Measurements from ENCODE around the gene BDP1. TPM values are rescaled to one million over a fixed set of nuclear protein-coding genes. Genes with fewer than 3 reads are reported as not detected.
A peak's percentile ranks its signal among the peaks of the same experiment; 100 is the strongest.
"Not testable (repeated sequence)": the region's sequence is repeated elsewhere in the genome, so short reads cannot be mapped to it uniquely, and the experiment has no call there.

BDP1 gene
- total and polyA plus RNA-seq, 12 donors, result 5.3 to 19.8 (median 17.1) TPM

DNA sequence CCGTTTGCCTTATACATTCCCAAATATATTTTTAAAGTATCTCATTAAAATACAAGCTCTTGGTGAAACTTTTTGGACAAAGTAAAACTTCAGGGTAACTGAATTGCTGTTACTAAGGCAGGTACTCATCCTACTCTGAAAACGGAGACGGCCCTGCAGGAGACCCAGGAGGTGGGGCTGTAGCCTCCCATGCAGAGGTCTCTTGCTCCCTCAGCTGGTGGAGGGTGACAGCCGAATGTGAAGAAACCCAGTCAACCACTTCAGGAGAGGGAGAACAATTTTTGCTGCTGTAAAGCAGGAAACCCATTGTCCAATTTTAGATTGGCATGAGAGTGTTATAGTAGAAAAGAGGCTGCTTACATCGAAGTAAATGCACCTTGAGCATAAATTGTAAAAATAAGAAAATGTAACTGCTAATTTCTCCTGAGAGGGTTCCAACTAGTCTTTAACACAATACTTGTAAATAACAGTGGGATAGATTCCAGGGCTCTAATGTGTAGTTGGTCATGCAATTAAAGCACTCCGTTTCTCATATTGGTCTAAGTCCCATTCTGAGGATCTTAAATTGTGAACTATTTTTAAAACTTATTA lies 8.1 kb upstream of the BDP1 start:
- intact Hi-C loops (cut with DNase I); H3K4me3 ChIP-seq; H3K36me3 ChIP-seq; H3K27ac ChIP-seq; H3K9me3 ChIP-seq; H3K4me1 ChIP-seq: not testable (repeated sequence)
- 2 to 3% methylated on average over 5 of the region's 6 CpGs for WGBS, 2 donors
- H3K27me3 ChIP-seq, result peaks cover 0 to 78% (median 44%) of the 10 kb centered on the region in 7 donors
- peak; percentile 21 for DNase-seq
- TF ChIP-seq CTCF (IDR thresholded peaks at IDR 0.05), result peak in 8 of 9 donors; percentile 6 to 53 (median 44)
- peak; percentile 72 to 96 (median 90) for ATAC-seq

DNA sequence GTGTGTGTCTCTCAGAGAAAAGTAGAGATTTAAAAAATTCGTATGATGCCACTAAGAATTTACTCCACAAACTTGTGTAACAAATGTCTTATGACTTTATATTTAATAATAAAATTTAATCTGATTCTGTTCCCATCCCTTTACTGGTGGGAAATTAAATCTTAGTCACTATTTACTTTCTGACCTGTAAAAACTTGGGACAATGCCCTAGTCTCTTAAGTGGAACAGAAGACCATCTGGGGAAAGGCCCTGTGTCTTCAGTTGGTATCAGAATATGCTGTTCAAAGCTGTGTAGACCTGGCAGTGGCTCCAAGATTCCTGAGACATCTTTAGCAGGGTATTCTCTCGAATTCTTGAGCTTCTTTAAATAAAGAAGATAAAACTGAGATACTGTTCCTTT lies 2.6 kb upstream of the BDP1 start:
- Histone ChIP-seq H3K4me1 (peaks cover 0 to 24% (median 21%) of the 10 kb centered on the region in 9 donors), H3K36me3 (no peaks in the 10 kb centered on the region), H3K27ac (no peak overlapping the region), H3K4me3 (no peak overlapping the region), H3K27me3 (peaks cover 0 to 37% (median 19%) of the 10 kb centered on the region in 7 donors), H3K9me3 (no peaks in the 10 kb centered on the region)
- no peak for DNase-seq
- 36 to 52% methylated on average over 2 of the region's 2 CpGs for WGBS, 2 donors
- intact Hi-C loops (cut with DNase I), result no loop called here
- no peak for ATAC-seq
- TF ChIP-seq CTCF (IDR thresholded peaks at IDR 0.05), result no peak

DNA sequence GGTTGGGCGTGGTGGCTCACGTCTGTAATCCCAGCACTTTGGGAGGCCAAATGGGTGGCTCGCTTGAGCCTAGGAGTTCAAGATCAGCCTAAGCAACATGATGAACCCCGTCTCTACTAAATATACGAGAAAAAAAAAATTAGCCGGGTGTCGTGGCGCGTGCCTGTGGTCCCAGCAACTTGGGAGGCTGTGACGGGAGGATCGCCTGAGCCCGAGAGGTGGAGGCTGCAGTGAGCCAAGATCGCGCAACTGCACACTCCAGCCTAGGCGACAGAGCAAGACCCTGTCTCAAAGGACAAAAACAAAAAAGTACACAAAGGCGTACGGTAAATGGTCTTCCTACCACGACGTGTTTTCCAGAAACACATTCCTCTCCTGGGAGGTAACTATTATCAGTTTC lies 538 bp upstream of the BDP1 start:
- Histone ChIP-seq H3K4me1 (peaks cover 0 to 31% (median 23%) of the 10 kb centered on the region in 9 donors), H3K9me3 (no peaks in the 10 kb centered on the region), H3K27me3 (peaks cover 0 to 21% (median 12%) of the 10 kb centered on the region in 7 donors), H3K4me3 (peak overlapping the region; percentile 50 to 99 (median 88)), H3K36me3 (peaks cover 0 to 16% (median 15%) of the 10 kb centered on the region in 9 donors), H3K27ac (peak overlapping the region in 8 of 10 donors; percentile 81 to 96 (median 90))
- no peak for ATAC-seq
- 61 to 67% methylated on average over 19 of the region's 19 CpGs for WGBS, 2 donors
- no peak for TF ChIP-seq CTCF (IDR thresholded peaks at IDR 0.05)
- no peak for DNase-seq
- intact Hi-C loops (cut with DNase I), result no loop called here

GRCh38 chr5:71456362-71456743 lies 902 bp downstream of the BDP1 start:
- Histone ChIP-seq H3K4me3 (peak overlapping the region; percentile 50 to 99 (median 88)), H3K36me3 (peaks cover 0 to 31% (median 25%) of the 10 kb centered on the region in 9 donors), H3K9me3 (no peaks in the 10 kb centered on the region), H3K27ac (peak overlapping the region in 9 of 10 donors; percentile 81 to 96 (median 90)), H3K4me1 (peaks cover 0 to 31% (median 23%) of the 10 kb centered on the region in 9 donors), H3K27me3 (peaks cover 0 to 9% (median 4%) of the 10 kb centered on the region in 7 donors)
- no peak for TF ChIP-seq CTCF (IDR thresholded peaks at IDR 0.05)
- 3% methylated on average over 4 of the region's 4 CpGs for WGBS, 2 donors
- intact Hi-C loops (cut with DNase I), result no loop called here
- DNase-seq (no peak), ATAC-seq (no peak)

All from heart right ventricle (tissue), 16 donors.